NCI-H2107 treated with DMSO at 0.1 percent for 48 hours (cell line): ENCODE results near the gene FTCD.
"Not testable (repeated sequence)": the region's sequence is repeated elsewhere in the genome, so short reads cannot be mapped to it uniquely, and the experiment has no call there.

Experiments used
- DNase-seq: peaks from one replicate; lab custom pipeline; 2025; ENCODE audit not compliant: unreplicated experiment; lab: John Stamatoyannopoulos, UW

FTCD gene

DNA sequence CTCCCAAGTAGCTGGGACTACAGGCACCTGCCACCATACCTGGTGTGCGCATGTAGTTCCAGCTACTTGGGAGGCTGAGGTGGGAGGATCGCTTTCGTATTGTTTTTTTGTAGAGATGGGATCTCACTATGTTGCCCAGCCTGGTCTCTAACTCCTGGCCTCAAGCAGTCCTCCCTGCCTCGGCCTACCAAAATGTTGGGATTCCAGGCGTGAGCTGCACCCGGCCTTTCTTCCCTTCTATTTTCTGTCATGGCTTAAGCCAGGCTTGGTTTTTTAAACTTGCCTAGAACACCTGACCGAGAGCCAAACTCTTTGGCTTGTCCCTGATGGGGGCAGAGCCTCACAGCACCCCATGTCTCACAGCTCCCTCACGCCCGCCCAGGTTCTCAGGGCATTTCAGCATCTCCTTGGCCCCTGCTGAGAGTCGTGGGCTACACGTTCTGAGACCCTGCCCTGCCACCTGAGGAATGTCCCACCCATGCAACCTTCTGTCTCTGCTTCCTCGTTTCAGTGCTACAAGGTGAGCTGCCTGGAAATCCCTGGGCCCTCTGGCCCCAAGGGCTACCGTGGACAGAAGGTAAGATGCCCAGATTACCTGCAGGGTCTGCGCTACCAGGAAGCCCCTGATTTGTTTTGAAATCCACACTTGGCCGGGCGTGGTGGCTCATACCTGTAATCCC, 41.7 kb downstream of the FTCD start:
- DNase-seq: no peak

DNA sequence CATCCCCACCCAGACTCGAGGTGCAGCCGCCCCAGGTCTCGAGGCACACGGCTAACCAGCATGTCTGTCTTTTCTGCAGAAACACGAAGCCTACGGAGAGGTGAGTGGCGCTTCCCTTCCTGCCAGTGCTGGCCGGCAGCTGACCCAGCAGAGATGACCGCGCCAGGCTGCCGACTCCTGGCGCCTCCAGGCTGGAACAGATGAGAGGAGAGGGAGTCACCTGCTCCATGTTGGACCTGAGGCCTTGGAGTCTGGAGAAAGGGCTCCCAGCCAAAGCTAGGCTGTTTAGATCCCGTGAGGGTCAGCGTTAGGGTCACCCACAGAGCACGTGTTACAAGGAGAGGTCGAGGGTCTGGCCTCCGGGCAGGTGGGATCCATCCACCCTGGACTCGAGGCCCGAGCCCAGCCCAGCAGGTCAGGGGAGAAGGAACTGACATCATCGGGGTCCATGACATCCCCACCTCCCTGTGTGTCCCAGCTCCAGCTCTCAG, 42.6 kb downstream of the FTCD start:
- no peak for DNase-seq

GRCh38 chr21:46111857-46112724, 43.3 kb downstream of the FTCD start:
- no peak for DNase-seq

GRCh38 chr21:46111193-46111571, 44.2 kb downstream of the FTCD start:
- no peak for DNase-seq

DNA sequence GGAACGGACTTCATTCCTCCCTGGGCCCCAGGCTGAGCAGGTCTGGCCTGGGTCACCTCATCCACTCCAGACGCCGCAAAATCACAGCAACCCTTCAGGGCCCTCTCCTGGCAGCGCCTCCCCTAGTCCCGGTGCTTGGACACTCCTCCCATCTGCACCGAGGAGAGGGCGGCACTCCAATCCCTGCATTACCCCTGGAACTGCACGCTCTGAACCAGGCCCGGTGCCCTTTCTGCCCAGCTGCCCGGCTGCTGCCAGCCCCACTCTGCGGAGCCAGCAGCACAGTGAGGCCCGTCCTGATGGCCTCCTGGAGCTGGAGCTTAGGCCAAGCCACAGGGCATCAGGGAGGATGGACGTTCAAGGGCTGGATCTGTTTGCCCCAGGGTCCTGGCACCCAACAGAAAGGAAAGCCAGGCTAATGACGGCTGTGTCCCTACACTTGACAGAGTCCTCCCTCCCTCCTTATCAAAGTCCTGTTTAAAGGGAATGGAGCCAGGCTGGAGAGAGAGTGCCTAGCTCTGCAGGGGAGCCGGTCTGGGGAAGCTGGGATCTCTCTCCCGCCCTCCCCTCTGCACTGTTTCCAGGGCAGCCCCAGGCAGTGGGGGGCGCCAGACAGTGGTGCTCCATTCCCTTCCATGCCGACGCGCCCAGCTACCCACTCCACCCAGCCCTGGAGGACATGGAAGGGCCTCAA, 44.7 kb downstream of the FTCD start:
- no peak for DNase-seq

GRCh38 chr21:46109313-46110221, 45.8 kb downstream of the FTCD start:
- no peak for DNase-seq

DNA sequence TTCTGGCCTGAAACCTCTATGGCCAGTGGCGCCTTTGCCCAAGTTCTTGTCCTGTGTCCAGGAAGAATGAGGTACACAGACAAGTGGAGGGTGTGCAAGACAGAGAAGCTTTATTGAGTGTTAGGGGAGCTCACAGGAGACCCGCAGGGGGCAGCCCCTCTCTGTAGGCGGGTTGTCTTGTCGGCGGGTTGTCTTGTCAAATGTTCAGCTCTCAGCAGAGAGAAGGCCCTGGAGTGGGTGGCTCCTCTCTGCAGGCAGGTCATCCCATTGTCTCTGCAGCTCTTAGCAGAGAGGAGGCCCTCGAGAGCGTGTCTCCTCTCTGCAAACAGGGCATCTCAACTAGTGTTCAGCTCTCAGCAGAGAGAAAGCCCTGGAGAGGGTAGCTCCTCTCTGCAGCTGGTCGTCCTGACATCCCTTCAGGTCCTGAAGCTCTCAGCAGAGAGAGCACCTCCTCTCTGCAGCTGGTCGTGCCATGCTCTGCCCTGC, 46.5 kb downstream of the FTCD start:
- DNase-seq: no peak

GRCh38 chr21:46107376-46107775, 48.0 kb downstream of the FTCD start:
- not testable (repeated sequence) for DNase-seq

DNA sequence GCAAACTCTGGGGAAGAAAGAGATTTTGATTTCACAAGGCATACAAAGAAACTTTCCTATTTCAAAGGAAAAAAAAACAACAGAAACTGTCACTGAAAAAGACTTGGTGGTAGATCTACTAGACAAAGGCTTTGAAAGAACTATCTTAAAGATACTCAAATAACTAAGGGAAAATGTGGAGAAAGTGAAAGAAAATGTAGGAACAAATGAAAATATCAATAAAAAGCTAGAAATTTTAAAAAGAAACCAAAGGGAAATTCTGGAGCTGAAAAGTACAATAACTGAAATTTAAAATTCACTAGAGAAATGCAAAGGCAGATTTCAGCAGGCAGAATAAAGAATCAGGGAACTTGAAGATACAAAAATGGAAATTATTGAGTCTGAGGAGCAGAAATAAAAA, 51.3 kb downstream of the FTCD start:
- DNase-seq: no peak

DNA sequence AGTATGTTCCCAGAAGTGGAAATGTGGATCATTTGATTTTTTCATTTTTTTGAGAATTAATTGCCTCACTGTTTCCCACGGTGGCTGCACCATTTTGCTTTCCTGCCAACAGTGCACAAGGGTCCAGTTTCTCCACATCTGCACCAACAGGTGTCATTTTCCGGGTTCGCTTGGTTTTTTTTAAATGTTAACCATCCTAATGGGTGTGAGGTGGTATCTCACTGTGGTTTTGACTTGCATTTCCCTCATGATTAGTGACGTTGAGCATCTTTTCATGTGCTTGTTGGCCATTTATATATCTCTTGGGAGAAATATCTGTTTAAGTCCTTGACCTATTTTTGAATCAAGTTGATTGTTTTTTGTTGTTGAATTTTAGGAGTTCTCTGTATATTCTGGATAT, 54.5 kb downstream of the FTCD start:
- DNase-seq: no peak

GRCh38 chr21:46100426-46100825, 55.0 kb downstream of the FTCD start:
- DNase-seq: no peak

- no peak for DNase-seq
Measured at GRCh38 chr21:46100020-46100419, 55.4 kb downstream of the FTCD start.

- DNase-seq: no peak
Measured at GRCh38 chr21:46099476-46099875, 55.9 kb downstream of the FTCD start.

DNA sequence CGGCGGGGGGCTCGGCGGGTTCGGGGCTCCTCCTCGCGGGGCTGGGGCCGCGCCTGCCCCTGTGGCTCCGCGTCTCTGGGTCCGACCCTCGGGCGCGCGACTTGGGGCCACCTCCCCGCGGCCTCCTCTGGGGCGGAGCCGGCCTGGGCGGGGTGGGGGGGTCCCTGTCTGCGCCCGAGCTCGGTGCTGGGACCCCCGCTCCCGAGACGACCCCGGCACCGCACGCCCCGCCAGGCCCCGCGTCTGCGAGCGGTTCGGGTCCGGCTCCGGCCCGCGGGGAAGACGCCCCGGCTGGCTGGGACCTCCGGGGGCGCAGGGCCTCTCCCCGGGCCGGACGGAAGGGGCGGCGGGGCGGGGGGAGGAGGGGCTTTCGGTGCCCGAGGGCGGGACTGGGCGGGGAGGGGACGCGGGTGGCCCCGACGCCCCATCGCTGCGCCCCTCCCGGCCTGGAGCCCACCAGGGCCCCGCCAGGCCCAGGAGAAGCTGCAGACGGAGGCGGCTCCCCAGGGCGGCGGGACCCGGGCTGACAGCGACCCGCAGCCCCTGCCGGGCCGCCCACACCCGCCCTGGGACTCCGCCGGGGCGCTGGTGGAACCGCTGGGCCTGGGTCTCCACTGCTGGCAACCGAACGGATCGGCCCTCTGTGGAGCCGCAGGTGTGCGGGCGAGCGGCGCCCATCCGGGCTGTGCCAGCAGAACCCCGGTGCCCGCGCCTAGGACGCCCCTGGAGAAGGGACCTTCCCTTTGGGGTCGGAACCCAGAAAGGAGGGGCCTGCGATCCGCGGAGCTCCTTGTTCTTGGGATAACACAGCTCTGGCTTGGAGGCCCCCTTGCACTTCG, 56.9 kb downstream of the FTCD start:
- DNase-seq: no peak

DNA sequence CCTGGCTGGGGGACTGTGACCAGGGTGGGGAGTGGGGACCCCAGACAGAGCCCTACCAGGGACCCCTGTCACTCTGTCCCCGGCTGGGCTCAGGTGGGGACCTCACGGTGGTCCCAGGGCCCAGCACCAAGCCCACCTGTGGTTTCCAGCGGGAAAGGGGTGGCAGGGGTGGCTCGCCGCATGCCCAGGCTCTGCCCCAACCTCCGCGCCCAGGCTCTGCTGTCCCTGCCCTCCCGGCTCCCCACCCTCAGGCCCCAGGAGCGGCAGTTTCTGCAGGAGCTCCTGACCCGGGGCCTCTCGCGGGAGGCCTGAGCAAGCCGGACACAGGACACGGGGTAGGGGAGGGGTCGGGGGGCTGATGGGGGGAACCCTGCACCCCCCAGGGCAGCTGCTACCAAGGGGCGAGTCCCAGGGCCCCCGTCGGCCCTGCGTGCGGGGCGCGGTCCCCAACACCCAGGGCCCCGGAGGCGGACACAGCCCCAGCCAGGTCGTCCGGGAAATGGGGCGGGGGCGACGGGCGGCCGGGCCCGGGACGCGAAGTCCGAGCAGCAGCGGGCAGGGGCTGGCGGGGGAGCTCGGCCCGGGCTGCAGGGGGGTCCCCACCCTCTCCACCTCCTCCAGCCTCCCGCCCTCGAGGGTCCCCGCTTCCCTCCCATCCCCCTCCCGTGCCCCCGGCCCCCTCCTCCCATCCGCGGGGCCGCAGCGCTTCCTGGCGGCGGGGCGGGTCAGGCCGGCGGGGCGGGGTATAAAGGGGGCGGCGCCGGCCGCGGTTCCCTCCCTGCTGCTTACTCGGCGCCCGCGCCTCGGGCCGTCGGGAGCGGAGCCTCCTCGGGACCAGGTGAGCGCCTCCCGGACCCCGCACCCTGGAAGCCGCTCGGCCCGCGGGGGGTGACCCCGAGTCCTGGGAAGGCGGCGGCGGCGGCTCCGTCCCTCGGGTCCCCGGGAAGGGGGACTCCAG, 57.8 kb downstream of the FTCD start, which contains the start of gene COL6A2:
COL6A2 (plus strand) TSS at position 777 of the 958 bp plus-strand sequence.
- DNase-seq: no peak

DNA sequence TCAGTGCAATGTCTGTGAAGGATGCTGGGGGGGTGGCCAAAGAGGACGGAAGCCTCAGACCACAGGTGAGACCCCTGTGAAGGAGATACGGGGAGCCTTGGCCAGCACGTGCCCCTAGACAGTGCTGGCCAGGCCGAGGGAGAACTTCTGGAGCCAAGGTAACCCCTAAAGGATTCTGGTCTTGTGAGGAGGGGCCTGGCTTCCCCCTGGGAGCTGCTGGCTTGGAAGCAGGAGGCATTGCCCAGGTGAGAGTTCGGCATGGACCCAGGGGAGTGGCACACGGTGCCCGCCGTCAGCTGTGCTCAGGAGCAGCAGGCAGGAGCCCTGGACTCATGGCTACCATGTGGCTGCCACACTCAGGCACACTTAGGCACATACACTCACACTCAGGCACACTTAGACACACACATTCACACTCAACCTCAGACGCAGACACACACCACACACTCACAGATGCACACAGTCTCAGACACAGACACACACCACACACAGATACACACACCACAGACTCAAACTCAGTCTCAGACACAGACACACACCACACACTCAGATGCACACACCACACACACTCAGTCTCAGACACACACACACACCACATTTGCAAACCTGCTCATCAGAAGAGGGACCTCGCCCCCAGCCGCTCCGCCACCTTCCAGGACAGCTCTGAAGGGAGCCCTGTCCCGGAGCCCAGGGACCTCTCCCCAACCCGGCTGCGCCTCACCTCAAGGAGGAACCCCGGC, 58.6 kb downstream of the FTCD start:
- no peak for DNase-seq

DNA sequence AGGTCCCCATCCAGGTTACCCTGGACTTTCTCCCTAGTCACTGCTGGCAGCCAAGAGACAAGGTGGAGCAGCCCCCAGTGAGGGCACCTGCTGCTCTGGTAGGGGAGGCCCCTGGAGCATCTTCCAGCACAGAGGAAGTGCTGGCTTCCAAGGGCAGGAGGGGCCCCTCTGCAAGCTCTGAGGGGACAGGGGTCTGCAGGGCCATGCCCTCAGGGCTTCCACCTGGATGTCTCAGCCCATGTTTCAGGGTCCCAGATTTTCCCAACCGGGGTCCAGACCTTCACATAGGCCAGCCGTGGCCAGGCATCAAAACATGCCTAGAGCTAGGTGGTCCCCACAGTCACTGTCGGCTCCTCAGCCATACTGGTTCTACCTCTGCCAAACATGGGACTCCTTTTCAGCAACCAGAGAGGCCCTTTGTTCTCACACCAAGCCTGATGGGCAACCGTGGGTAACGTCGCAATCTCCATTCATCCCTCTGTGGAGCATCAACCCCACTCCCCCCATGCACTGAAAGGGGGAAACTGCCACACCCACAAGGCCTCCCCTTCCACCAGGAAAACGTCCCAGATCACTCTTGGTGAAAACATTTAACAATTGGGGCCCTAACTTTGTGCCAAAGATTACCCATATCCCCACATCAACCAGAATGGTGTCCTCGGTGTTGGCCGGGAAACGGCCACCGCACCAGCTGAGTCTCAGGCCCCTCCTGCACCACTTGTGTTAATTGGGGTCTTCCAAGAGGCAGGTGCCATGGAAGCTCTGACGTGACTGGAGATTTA, 59.4 kb downstream of the FTCD start:
- DNase-seq: no peak
